Fibroblast of the aortic adventitia (primary cell): ENCODE measurements around the gene DPP7. TPM values are rescaled to one million over a fixed set of nuclear protein-coding genes. Genes with fewer than 3 reads are reported as not detected.
"Not testable (repeated sequence)": the region's sequence is repeated elsewhere in the genome, so short reads cannot be mapped to it uniquely, and the experiment has no call there.

Source experiments
- DNase-seq: peaks from one replicate; pipeline ENCODE4 v3.0.0-alpha.2; 2010; ENCODE audit warnings: low read depth
- H3K4me3 ChIP-seq: 2 replicates; pipeline ENCODE4 v1.5.1; 2011; ENCODE audit warnings: low read depth, mild to moderate bottlenecking, control low read depth, low read length, moderate library complexity
- total RNA-seq: library from RNA; depleted of rRNA; stranded (reverse); fragments of >200 nt; gene quantifications from 2 replicates; pipeline ENCODE4 v1.2.3, GENCODE V29; 2012; ENCODE audit warnings: low replicate concordance
- TF ChIP-seq, protein P1 (sequence below): IDR thresholded peaks from 2 replicates; pipeline ENCODE4 v1.5.1; 2011; ENCODE audit warnings: mild to moderate bottlenecking, low read length, control low read depth, inconsistent platforms; ENCODE audit not compliant: insufficient read depth

The DPP7 gene
- total RNA-seq, 1 donor, result 69.5 TPM

DNA sequence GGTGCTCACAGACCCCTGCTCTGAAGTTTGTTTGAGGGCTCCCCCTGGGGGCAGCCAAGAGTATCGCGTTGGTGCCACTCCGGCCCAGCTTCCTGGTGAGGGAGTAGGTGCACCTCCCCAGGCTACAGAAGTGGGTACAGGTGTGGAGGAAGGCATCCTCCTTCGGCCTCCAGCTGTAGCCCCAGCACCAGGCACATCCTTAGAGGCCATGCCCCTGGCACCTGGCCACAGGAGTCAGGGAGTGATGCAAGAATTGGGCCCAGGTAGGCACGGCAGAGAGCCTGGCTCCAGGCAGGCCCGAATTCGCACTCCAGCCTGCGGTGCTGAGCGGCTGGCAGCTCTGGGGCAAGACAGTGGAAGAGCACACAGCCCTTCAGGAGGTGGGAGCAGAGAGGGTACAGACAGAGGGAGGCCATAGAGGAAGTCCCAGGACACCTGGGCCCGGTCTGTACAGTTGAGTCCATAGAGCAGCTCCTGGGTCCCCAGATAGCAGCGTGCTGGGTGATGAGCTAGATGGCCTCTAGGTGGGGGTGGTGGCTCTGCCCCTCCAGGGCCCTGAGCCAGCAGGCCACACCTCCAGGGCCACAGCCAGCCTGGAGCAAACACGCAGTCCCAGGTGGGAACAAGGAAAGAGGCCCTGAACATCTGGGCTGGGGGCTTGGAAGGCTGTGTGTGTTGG lies 46.5 kb downstream of the DPP7 start:
- TF ChIP-seq, protein P1, sequence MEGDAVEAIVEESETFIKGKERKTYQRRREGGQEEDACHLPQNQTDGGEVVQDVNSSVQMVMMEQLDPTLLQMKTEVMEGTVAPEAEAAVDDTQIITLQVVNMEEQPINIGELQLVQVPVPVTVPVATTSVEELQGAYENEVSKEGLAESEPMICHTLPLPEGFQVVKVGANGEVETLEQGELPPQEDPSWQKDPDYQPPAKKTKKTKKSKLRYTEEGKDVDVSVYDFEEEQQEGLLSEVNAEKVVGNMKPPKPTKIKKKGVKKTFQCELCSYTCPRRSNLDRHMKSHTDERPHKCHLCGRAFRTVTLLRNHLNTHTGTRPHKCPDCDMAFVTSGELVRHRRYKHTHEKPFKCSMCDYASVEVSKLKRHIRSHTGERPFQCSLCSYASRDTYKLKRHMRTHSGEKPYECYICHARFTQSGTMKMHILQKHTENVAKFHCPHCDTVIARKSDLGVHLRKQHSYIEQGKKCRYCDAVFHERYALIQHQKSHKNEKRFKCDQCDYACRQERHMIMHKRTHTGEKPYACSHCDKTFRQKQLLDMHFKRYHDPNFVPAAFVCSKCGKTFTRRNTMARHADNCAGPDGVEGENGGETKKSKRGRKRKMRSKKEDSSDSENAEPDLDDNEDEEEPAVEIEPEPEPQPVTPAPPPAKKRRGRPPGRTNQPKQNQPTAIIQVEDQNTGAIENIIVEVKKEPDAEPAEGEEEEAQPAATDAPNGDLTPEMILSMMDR, result peak; percentile 90
- peak; percentile 81 for DNase-seq
- H3K4me3 ChIP-seq, result no peak overlapping the region

DNA sequence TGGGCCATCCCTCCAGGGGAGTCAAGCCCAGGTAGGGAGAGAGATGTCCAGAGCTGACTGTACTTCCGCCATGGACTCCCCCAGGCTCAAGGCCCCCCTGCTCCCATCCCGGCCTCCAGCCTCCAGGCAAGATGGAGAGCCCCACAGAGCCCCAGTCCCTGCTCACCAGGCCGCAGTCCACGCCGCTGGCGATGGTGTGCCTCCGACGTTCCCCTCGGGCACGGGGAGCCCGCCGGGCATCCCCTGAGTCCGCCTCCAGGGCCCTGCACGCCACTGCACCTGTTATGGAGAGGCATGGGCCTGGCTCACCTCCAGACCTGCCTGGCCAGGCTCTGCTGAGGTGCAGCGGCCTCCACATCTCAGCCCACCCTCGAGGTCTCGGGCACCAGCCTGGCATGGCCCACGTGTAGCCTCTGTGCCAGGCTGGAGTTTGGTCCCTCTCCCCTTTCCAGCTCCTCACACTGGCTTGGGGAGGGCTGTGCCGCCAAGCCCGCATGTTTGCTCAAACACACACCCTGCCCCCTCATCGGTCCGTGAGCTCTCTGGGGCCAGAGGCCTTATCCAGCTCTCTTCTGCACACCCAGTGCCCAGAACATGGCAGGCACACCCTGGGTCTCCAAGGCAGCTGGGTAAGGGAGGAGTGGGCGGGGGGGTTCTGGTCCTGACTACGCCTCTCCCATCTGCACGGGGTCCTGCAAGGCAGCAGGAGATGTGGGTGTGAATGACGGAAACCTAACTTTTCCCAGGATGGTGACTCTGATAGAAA lies 48.3 kb downstream of the DPP7 start:
- TF ChIP-seq, protein P1, result no peak
- DNase-seq, result no peak
- no peak overlapping the region for H3K4me3 ChIP-seq

DNA sequence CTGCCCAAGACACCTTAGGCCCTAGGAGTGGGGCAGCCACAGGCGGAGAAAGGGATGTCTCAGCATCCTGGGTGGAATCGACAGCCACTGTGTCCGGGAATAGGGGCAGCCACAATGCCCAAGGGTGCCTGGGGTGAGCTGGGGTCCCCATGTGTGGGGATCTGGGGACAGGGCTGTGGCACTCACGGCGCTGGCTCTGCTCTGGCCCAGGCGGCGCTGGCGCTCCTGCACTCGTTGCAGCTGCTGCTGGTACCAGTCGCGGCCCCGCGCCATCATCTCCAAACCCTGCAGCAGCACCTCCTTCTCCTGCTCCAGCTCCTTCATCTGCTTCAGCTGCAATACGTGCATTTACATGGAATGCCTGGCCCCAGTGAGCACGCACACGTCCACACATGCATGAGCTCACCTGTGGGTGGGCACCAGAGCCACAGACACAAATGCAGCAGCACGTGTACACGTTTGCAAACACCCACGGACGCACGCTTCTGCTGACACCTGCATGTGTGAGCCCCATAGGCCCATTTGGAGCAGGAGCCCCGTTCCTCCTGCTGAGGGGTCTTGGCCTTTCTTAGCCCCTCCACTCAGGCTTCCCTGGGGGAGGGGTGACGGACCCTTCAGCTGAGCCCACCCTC lies 49.1 kb downstream of the DPP7 start:
- DNase-seq, result no peak
- TF ChIP-seq, protein P1, result no peak
- no peak overlapping the region for H3K4me3 ChIP-seq

DNA sequence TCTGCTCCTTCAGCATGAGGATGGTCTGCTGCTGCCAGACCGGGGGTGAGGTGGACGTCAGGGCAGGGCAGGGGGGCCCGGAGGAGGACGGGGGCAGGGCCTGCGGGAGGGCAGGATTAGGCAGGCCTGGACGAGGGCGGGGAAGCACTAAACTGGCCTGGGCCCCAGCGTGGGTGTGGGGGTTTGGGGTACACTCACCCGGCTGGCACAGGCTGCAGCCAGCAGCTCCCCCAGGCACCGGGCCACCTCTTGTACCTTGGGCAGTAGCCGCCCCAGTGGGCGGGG lies 49.7 kb downstream of the DPP7 start:
- TF ChIP-seq, protein P1, result no peak
- DNase-seq, result no peak
- no peak overlapping the region for H3K4me3 ChIP-seq

DNA sequence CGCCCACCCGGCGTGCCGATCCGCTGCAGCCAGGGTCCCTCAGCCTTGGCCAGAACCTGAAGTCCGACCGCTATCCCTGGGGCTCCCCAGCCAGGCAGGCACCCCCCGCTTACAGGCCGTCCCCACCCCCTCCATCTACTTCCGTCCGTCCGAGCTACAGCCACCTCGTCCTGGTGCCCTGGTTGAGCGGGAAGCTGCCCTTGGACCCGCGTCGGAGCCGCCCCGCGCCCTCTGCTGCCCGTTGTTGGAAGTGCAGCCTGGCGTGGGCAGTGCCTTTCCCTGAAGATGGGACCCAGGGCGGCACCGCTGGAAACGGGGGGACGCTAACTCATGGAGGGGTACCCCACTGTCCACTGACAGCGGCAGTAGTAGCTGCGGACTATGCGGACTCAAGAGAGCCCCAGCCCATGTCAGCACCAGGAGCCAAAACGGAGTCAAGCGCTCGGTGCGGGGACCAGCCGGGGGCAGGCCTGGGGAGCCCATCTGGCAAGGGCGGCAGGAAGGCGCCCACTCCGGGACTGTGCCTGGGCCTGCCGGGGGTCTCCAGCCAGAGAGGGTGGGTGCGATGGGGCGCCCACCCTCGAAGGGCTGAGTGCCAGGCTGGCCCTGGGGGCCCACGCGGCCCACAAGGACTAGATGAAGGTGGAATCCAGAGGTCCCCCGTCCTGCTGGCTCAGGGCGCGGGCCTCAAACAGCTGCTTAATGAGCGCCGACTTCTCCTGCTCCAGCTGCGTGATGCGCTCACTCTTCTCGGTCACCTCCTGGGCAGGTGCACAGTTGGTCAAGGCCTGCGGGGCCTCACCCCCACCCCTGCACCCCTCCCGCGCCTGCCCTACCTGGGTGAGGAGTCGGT lies 50.3 kb downstream of the DPP7 start:
- DNase-seq, result peak; percentile 47
- TF ChIP-seq, protein P1, result peak; percentile 99
- H3K4me3 ChIP-seq, result no peak overlapping the region

DNA sequence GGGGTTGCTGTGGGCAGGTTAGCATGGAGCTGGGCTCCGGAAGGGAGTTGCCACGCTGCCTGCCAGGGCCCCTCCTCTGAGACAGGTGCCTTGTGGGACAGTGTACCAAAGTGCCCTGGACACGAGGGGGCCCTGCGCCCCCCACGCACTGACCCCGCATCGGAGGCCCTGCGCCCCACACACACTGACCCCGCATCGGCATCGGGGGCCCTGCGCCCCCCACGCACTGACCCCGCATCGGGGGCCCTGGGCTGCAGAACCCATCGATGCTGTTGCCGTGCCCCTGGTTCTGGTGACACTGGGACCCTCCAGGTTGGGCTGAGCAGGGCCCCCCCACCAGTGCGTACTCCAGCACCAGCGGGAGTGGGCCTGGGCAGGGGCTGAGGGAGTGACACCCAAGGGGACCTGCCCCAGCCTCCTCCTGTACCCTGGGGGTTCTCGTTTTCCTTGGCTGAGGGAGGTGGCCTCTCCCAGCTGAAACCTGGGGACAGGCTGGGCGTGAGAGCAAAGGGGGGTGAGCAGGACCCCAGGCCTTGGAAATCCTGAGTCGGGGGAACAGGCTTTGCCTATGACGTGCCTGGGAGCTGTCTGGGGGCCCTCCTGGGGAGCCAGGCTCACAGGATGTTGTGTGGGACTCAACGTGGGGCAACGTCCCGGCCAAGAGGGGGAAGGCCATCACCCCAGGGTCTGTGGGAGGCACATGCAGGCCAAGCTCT lies 51.1 kb downstream of the DPP7 start:
- no peak overlapping the region for H3K4me3 ChIP-seq
- TF ChIP-seq, protein P1, result no peak
- DNase-seq, result no peak

DNA sequence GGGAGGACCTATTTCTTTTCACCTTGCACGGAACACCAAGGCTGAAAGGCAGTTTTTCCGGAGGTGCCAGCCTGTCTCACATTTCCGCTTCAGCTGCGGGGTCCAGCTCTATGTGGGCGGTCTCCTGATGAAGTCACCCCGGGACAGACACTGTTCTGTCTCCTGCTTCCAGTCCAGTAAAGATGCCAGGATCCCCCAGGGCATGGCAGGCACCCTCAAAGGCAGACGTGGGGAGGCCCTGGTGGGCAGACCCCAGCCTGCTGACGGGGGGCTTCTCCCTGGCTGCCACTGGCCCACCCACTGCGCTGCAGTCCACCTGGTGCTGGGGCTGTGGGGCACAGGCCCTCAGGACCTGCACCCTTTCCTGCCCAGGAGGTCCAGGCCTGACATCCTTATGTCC lies 51.7 kb downstream of the DPP7 start:
- DNase-seq, H3K4me3 ChIP-seq: not testable (repeated sequence)
